CD4-positive, alpha-beta T cell (primary cell): ENCODE data around the gene SRSF7. TPM values are rescaled to one million over a fixed set of nuclear protein-coding genes. Genes with fewer than 3 reads are reported as not detected.

Experiments
- ATAC-seq: fragments of 200-7000 bp; cut with Tn5 transposase; one replicate; pipeline ENCODE4 v1.10.0; 2022; ENCODE audit warnings: mild to moderate bottlenecking; ENCODE audit not compliant: poor library complexity
- CTCF ChIA-PET: fragments of 350-600 bp; sonication (Branson Sonifier 250); formaldehyde crosslinking; loops from one replicate; lab custom pipeline; 2021; ENCODE audit warnings: antibody characterized with exemption, inconsistent platforms; lab: Charles Lee
- POLR2A ChIA-PET: fragments of 350-600 bp; sonication (Branson Sonifier 250); formaldehyde crosslinking; loops from one replicate; lab custom pipeline; 2021; ENCODE audit warnings: antibody characterized with exemption, inconsistent platforms; lab: Charles Lee
- DNase-seq, 14 experiments: peaks; one replicate each; pipeline ENCODE4 v3.0.0-alpha.2; 2013 to 2020; ENCODE audit warnings: mixed read lengths in 2 of 14
- H3K27ac ChIP-seq, 2 donors: one replicate each; pipeline versions ENCODE4 v1.5.1 to v1.7.0; 2013; ENCODE audit warnings: low read length in 2 of 2, low read depth in 1 of 2, mild to moderate bottlenecking in 1 of 2
- H3K27me3 ChIP-seq, 2 experiments: 1 replicate in 1 of 2; 2 replicates in 1 of 2; pipeline versions ENCODE4 v1.6.1 to v1.7.0; 2013; ENCODE audit warnings: low read length in 2 of 2, control low read depth in 1 of 2, mild to moderate bottlenecking in 1 of 2, moderate library complexity in 1 of 2; ENCODE audit not compliant: insufficient read depth in 2 of 2, control insufficient read depth in 1 of 2
- H3K36me3 ChIP-seq: one replicate; pipeline ENCODE4 v1.6.1; 2013; ENCODE audit warnings: low read length, control low read depth; ENCODE audit not compliant: insufficient read depth
- H3K4me1 ChIP-seq: one replicate; pipeline ENCODE4 v1.6.1; 2013; ENCODE audit warnings: low read length, control low read depth; ENCODE audit not compliant: insufficient read depth
- H3K4me3 ChIP-seq: one replicate; pipeline ENCODE4 v1.5.1; 2013; ENCODE audit warnings: mild to moderate bottlenecking, low read length, moderate library complexity
- H3K9me3 ChIP-seq, 2 experiments: 1 replicate in 1 of 2; 2 replicates in 1 of 2; pipeline versions ENCODE4 v1.6.1 to v1.7.0; 2013; ENCODE audit warnings: low read length in 2 of 2, mild to moderate bottlenecking in 2 of 2, control low read depth in 1 of 2, moderate library complexity in 1 of 2; ENCODE audit not compliant: control insufficient read depth in 1 of 2, insufficient read depth in 1 of 2
- H3K27ac Mint-ChIP-seq: one replicate; pipeline ENCODE4 v1.8.0; 2020; ENCODE audit warnings: mixed read lengths
- H3K27me3 Mint-ChIP-seq: one replicate; pipeline ENCODE4 v1.8.0; 2021; ENCODE audit warnings: mixed read lengths
- H3K36me3 Mint-ChIP-seq: one replicate; pipeline ENCODE4 v1.8.0; 2021; ENCODE audit warnings: low read depth, mixed read lengths
- H3K4me1 Mint-ChIP-seq: one replicate; pipeline ENCODE4 v1.8.0; 2021; ENCODE audit warnings: low read depth, mixed read lengths
- H3K4me3 Mint-ChIP-seq: one replicate; pipeline ENCODE4 v1.8.0; 2020; ENCODE audit warnings: mild to moderate bottlenecking, mixed read lengths
- H3K9me3 Mint-ChIP-seq: one replicate; pipeline ENCODE4 v1.8.0; 2020; ENCODE audit warnings: mixed read lengths
- intact Hi-C, 2 experiments: fragments of 100-400 bp; cut with DNase I in 1 of 2; cut with micrococcal nuclease in 1 of 2; formaldehyde crosslinking; loops; one replicate each; pipeline versions ENCODE4 v1.15.1 to v1.9.0; 2023 to 2025; cut with DNase I, micrococcal nuclease
- total RNA-seq, 174 experiments: library from RNA in 2 of 174; stranded (reverse) in 2 of 174; gene quantifications; one replicate each; pipeline ENCODE4 v1.2.3 and lab custom pipeline; 2021 to 2026
- TF ChIP-seq, protein P1 (sequence below): fragments of 200-600 bp; IDR thresholded peaks from one replicate; pipeline ENCODE4 v1.8.0; 2022; ENCODE audit warnings: antibody characterized with exemption, mild to moderate bottlenecking

SRSF7 gene
- total RNA-seq, 2 experiments from 2014 or later = 550 to 557 TPM

DNA sequence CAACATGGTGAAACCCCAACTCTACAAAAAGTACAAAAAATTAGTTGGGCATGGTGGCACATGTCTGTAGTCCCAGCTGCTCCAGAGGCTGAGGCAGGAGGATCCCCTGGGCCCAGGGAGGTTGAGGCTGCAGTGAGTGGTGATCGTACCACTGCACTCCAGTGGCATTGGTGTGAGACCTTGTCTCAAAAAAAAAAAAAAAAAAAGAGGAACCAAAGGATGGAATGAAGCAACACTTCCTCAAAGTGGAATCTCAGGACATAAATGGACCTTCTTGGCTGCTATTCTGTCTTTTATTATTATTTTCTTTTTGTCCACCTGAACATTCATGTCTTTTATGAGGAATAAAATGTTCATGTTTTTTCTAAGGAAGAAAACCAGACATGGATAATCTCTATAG is 40.6 kb upstream of the SRSF7 start:
- no peaks in the 10 kb centered on the region for H3K9me3 ChIP-seq
- ChIA-PET CTCF (no interaction called here), POLR2A (no interaction called here)
- no peak overlapping the region for H3K4me3 ChIP-seq
- no peaks in the 10 kb centered on the region for H3K36me3 Mint-ChIP-seq
- H3K4me1 ChIP-seq = no peaks in the 10 kb centered on the region
- H3K4me1 Mint-ChIP-seq = no peaks in the 10 kb centered on the region
- no peaks in the 10 kb centered on the region for H3K27me3 Mint-ChIP-seq
- ATAC-seq = no peak
- DNase-seq = no peak
- TF ChIP-seq, protein P1, sequence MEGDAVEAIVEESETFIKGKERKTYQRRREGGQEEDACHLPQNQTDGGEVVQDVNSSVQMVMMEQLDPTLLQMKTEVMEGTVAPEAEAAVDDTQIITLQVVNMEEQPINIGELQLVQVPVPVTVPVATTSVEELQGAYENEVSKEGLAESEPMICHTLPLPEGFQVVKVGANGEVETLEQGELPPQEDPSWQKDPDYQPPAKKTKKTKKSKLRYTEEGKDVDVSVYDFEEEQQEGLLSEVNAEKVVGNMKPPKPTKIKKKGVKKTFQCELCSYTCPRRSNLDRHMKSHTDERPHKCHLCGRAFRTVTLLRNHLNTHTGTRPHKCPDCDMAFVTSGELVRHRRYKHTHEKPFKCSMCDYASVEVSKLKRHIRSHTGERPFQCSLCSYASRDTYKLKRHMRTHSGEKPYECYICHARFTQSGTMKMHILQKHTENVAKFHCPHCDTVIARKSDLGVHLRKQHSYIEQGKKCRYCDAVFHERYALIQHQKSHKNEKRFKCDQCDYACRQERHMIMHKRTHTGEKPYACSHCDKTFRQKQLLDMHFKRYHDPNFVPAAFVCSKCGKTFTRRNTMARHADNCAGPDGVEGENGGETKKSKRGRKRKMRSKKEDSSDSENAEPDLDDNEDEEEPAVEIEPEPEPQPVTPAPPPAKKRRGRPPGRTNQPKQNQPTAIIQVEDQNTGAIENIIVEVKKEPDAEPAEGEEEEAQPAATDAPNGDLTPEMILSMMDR = no peak
- no peaks in the 10 kb centered on the region for H3K9me3 Mint-ChIP-seq
- no peaks in the 10 kb centered on the region for H3K27me3 ChIP-seq
- no peaks in the 10 kb centered on the region for H3K36me3 ChIP-seq
- no peak overlapping the region for H3K27ac ChIP-seq
- H3K4me3 Mint-ChIP-seq = no peak overlapping the region
- no peak overlapping the region for H3K27ac Mint-ChIP-seq
- intact Hi-C loops = no loop called here

DNA sequence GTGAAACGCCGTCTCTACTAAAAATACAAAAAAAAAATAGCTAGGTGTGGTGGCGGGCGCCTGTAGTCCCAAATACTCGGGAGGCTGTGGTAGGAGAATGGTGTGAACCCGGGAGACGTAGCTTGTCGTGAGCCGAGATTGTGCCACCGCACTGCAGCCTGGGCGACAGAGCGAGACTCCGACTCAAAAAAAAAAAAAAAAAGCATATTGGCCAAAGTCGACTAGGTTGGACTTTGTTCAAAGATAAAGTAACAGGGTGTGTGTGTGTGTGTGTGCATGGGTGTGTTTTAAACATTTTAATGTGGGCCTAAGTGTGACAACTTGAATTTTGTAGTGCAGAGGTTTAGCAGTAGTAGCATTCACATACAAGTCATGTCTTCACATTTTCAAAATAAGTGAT is 38.5 kb upstream of the SRSF7 start:
- ATAC-seq (no peak), DNase-seq (no peak)
- no peaks in the 10 kb centered on the region for H3K9me3 ChIP-seq
- Mint-ChIP-seq H3K27me3 (no peaks in the 10 kb centered on the region), H3K36me3 (no peaks in the 10 kb centered on the region), H3K9me3 (no peaks in the 10 kb centered on the region), H3K27ac (no peak overlapping the region), H3K4me1 (no peaks in the 10 kb centered on the region), H3K4me3 (no peak overlapping the region)
- H3K36me3 ChIP-seq = no peaks in the 10 kb centered on the region
- H3K27me3 ChIP-seq = no peaks in the 10 kb centered on the region
- no peak overlapping the region for H3K27ac ChIP-seq
- H3K4me3 ChIP-seq = no peak overlapping the region
- POLR2A ChIA-PET = no interaction called here
- intact Hi-C loops = no loop called here
- no peaks in the 10 kb centered on the region for H3K4me1 ChIP-seq
- TF ChIP-seq, protein P1 = no peak
- CTCF ChIA-PET = no interaction called here

DNA sequence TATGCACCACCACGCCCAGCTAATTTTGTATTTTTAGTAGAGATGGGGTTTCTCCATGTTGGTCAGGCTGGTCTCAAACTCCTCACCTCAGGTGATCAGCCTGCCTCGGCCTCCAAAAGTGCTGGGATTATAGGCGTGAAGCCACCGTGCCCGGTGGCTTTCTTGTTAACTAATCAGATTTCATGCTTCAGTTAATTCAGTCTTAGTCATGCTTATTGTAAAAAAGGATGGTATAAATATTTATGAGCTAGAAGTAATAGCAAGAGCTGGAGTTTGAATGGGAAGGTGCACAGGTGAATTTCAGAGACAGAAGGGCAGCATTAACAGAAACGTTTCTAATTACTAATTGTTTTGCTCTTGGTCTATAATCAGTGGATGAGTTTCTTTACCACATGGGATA is 37.1 kb upstream of the SRSF7 start:
- Histone ChIP-seq H3K4me3 (no peak overlapping the region), H3K27me3 (no peaks in the 10 kb centered on the region), H3K27ac (no peak overlapping the region), H3K36me3 (no peaks in the 10 kb centered on the region), H3K4me1 (no peaks in the 10 kb centered on the region), H3K9me3 (no peaks in the 10 kb centered on the region)
- no peak for ATAC-seq
- Mint-ChIP-seq H3K36me3 (no peaks in the 10 kb centered on the region), H3K4me1 (no peaks in the 10 kb centered on the region), H3K4me3 (no peak overlapping the region), H3K27me3 (no peaks in the 10 kb centered on the region), H3K27ac (no peak overlapping the region), H3K9me3 (no peaks in the 10 kb centered on the region)
- no peak for DNase-seq
- TF ChIP-seq, protein P1 = no peak
- ChIA-PET POLR2A (no interaction called here), CTCF (no interaction called here)
- intact Hi-C loops = no loop called here
